ENCODE data around the gene PRIM2.
"Not testable (repeated sequence)": the region's sequence is repeated elsewhere in the genome, so short reads cannot be mapped to it uniquely, and the experiment has no call there.

PRIM2 gene

DNA sequence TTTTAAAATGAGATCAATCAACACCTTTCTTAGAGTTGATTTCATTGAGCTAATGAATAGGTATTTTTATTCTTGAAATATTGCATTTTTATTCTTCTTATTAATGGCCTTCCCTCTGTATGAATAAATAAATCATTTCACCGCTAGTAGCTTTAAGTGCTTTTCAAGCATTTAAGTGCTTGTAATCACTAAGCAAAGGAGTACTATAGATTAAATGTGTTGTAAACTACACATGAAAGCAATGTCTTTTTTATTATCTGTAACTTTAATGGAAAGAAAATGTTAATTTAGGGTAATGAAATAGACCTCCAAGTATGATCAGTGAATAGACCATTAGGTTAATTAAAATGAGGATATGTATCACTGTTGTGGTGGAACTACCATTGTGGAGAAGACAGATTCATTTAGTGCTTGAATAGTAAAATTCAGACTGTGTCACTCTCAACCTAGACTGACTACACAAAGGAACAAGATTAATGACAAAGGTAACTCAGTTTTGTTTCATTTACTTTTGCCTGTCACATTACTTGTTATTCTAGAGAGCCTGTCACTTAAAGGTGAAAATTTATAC lies 132.2 kb downstream of the PRIM2 start:
- not testable (repeated sequence) for DNase-seq

DNA sequence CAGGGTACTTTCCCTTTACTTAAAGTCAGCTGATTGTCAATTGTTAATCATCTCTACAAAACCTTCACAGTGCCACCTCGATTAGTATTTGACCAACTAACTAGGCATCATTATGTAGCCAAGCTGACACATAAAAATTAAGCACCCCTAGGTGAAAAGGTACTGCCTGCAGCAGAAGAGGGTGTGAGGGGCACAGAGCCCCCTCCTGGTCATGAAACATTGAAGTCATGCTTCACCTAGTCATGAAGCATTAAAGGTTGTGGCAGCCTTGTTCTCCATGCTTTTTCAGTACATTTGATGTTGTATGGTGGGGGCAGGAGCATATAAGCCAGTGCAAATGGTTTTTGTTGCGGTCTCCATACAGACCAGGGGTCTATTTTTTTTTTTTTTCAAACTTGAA lies 142.4 kb downstream of the PRIM2 start:
- DNase-seq, result not testable (repeated sequence)

DNA sequence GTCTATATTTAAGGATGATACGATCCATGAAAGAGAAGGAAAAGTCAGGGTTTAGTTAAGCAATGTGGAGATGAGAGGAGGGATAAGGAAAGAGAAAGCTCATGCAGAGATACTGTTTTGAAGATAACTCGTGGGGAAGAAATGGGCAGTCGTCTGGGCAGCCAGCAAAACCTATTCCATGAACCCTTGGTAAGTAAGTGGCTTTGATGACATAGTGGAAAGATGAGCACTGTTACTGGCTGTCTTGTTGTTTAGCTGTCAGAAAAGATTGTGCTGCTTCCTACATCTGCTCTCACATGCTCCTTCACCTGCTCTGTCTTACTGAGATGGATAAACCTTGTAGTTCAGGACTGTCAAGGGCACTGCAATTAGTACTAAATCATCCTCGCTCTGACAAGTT lies 143.6 kb downstream of the PRIM2 start:
- DNase-seq, result not testable (repeated sequence)

DNA sequence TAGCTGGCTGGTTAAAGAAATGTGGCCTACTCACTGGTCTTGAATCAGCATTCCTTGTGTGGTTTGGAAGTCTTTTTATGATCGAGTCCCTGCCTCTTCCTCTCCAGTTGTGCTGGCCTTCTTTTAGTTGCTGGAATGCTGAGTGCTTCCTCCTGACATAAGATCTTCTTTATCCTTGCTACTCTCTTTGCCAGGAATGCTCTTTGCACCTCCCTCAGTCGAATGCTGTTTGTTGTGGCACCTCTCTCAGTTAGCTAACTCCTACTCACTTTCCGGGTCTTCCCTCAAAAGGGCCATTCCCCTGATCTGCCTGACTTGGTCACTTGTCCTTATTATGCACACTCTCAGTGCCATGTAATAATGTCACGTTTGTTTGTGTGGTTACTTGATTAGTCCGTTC lies 146.4 kb downstream of the PRIM2 start:
- not testable (repeated sequence) for DNase-seq

DNA sequence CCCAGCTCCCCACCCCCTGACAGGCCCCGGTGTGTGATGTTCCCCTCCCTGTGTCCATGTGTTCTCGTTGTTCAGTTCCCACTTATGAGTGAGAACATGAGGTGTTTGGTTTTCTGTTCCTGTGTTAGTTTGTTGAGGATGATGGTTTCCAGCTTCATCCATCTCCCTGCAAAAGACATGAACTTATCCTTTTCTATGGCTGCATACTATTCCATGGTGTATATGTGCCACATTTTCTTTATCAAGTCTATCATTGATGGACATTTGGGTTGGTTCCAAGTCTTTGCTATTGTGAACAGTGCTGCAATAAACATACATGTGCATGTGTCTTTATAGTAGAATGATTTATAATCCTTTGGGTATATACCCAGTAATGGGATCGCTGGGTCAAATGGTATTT lies 148.5 kb downstream of the PRIM2 start:
- not testable (repeated sequence) for DNase-seq

DNA sequence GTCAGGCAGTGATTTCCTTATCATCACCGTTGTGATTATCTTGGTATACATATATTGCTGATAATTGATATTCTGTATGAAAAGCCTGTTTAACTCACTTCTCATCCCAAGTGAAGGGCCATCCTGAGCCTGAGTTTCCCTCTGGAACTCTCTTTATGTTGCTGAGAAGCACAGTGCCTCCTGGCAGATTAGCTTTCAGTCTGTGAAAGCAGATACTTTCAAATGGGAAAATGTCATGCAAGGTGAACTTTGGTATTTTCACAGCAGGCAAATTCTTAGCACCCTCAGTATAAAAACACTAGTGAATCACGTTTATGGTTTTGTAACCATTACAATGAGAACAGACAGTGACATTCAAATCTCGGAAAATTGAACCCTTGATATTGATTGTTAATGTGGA lies 151.6 kb downstream of the PRIM2 start:
- DNase-seq, result no peak

DNA sequence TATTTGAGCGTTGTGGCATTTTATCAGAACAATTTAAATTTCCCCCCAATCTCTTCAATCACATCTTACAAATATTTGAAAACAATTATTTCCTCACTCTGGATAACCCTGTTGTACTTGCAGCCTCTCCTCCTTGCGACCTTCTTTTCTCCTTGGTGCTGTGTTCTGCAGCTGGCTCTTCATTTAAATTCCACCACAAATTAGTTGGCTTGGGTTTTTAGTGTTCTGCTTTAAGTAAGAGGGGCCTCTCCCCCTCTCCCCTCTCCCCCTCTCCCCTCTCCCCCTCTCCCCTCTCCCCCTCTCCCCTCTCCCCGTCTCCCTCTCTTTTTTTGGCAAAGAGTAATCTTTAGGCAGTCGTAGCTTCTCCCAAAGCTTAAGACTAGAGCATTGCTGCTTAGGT lies 152.7 kb downstream of the PRIM2 start:
- DNase-seq, result not testable (repeated sequence)

DNA sequence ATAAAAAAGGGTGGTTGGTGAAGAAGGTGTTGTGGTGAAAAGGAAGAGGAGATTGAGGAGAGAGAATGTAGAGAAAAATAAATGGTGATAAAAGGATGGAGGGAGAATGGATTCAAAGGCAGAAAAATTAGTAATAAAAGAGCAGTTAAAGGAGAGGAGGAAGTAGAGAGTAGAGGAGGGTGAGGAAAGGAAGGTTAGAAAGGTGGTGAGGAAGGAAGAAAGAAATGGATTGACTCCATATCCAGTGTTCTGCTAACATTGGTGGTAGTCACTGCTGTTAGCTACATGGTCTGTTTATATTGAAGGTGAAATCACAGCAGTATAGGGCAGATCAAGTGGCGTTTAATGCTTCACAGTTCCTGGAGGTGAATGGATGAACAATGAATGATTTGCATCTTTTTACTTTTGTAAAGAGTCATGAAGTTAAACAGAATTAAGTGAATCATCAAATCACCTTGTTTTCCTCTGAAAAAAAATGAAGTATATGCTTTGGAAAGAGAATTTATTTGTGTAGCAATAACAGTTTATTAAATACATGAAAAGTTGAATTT lies 154.0 kb downstream of the PRIM2 start:
- not testable (repeated sequence) for DNase-seq

DNA sequence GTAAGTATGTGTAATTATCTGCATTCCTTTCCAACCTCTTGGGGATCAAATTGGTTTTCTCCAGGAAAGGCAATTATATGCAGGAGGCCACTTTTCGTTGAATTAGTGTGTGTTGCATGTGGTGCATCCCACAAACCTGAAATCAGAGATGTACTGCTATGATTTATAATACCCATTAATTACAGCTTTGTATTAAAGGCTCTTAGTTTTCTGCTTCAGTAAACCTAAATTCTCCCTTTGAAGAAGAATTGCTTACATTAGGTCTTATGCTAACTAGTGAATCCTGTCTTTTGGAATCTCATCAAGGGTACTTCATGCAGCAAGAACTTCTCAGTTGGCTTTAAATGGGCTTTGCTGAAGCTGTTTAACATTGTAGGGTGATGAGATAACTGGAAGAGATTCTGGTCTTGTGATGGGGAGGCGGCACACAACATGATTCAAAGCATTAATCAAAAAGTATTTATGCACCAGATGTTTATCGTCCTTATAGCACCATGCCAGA lies 155.5 kb downstream of the PRIM2 start:
- DNase-seq, result not testable (repeated sequence)

DNA sequence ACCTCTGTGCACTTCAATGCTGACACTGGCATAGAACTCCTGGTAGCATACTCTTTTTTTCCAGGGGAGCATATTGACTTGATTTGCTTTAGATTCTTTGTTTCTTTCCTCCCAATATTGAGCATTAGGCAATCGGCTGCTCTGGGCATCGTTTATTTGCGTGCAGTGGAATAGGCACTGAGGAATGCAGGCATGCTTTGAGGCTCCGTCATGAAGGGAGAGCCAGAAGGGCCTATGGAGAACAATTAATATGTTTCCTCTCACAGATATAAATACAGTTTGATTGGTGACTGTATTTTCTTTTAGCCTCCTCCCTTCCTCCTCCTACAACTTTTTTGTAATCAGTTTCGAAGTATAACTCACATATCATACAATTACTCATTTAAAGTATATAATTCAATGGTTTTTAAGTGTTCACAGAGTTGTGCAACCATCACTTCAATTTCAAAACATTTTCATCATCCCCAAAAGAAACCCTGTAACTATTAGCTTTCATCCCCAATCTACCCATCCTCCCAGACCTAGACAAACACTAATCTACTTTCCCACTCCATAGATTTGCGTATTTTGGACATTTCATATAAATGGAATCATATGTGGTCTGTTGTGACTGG lies 157.5 kb downstream of the PRIM2 start:
- DNase-seq, result not testable (repeated sequence)

DNA sequence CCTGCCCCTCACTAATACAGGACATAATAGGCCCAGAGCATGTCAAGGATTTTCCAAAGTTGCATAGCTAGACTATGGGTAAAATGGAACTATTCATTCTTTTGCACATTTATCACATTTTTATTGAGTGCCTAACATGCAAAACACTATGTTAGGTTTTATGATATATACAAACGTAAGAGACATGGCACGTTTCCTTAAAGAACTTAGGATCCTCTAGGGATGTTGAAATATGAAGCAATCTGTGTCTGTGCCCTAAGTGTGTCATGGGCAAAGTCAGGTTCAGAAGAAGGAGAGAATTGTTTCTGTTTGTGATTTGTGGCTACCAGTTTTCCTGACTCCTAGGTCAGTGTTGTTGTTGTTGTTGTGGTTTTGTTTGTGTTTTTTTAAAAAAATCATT lies 158.2 kb downstream of the PRIM2 start:
- DNase-seq, result not testable (repeated sequence)

DNA sequence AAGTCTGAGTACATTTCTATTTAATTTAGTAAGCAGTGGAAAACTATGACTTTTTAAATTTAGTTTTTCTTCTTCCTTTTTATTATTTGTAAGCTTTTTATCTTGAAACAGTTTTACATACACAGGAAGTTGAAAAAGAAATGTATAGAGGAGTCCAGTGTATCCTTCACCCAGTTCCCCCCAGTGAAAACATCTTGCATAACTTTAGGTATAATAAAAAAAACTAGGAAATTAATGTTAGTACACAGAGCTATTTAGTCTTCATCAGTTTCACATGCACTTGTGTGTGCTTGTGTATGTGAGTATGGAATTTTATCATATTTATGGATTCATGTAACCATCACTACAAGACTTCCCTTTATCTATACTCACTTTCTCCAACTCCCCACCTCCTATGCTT lies 162.8 kb downstream of the PRIM2 start:
- not testable (repeated sequence) for DNase-seq

DNA sequence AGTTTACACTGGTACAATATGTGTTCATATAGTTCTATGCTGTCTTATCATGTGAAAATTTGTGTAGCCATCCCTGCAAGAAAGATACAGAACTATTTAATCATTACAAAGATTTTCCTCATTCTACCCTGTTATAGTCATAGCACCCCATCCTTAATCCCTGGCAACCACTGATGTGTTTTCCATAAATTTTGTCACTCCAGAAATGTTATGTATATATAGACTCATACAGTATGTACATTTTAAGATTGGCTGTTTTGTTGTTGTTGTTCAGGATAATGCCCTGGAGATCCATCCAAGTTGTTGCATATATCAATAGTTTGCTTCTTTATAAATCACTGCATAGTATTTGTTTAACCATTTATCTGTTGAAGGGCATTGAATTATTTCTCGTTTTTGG lies 163.7 kb downstream of the PRIM2 start:
- DNase-seq, result not testable (repeated sequence)

DNA sequence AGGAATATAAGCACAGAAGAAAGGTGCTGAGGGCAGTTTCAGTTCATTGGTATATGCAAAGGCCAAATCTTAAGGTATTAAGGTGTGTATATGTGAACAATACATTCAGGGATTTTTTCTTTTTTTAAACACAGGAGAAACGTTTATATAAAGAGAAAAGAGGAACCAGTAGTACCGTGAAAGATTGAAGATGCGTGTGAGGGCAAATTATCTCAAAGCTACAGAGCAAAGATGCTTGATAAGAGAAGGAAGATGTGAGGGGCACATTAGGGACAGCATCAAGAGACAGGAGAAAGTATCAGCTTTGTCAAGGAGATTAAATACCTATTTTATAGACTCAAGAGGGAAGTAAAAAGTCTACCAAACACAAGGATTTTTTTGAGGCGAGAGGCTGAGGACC lies 165.0 kb downstream of the PRIM2 start:
- DNase-seq, result not testable (repeated sequence)

DNA sequence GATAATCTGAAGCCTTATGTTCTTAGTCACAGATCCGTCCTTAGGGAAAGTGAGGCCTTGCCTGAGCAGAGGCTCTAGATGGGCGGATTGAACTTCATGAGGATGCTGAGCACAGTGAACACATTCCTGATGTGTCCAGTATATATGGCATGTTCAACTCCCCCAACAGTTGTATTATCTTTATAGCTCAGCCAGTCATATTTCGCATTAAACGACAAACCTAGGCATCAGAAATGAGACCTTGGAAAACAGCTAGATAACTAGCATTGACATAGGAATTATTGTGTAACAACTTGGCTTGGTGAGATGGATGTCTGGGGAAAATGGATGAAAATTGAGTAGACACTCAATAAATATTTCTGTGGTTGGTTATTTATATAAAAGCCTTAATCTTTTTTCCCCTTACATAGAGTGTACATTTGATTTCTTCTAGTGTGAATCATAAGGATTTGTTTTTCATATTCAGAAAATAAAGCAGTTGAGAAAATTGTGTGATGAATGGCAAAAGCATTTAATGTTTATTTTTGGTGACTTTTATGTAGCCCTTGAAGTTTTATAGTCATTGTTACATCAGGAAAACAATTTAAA lies 169.2 kb downstream of the PRIM2 start:
- DNase-seq, result not testable (repeated sequence)

DNA sequence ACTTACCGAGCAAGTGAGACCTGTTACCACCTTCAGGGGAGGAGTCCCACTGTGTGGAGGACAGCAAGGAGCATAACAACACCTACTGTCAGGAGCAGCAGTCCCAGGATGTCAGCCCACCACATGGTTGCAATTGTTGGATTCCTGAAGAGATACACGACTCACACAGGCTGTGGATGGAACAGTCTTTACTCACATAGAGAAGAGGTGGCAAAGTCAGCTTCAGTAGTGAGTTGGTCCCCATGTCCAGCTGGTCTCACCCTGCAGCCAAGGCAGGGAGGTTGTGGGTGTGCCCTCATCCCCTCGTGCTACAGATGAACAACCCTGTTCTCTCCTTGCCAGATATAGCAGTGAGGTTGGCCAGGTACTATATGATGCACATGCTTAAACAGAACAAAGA lies 171.1 kb downstream of the PRIM2 start:
- DNase-seq, result not testable (repeated sequence)

DNA sequence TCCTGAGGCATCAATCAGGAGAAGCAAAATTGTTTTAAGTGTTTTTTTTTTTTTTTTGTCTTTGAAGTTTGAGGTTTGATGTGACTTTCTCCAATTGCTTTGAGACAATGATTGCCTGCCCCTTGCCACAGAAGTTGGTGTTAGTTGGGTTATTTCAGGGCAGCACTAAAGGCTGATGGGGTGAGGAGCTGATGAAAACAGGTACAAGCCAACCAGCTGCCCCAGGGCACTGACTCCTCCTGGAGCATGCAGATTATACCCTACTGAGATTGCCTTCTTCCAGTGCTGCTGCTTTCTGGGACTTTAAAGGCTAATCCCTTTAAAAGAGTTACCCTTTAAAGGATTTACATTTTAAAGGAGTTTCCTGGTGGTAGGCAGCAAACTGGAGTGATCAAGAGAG lies 172.5 kb downstream of the PRIM2 start:
- DNase-seq, result not testable (repeated sequence)

DNA sequence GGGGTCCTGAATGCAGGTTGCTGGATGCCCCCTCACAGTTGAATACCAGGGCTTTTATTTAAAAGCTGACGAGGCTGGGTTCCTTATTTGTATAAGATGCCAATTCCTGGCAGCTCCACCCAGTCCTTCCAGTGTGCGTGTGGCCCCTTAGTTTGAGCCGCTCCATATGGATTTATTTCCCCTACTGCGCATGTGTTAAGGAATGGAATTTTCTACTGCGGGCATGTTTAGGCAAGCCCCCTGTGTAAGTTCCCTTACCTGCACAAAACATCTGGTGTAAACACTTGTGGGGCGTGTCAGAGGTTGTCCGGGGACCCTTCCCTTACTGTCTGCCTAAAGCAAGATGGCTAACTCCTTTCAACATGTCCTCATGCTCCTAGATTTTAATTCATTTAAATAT lies 174.4 kb downstream of the PRIM2 start:
- DNase-seq, result not testable (repeated sequence)

DNA sequence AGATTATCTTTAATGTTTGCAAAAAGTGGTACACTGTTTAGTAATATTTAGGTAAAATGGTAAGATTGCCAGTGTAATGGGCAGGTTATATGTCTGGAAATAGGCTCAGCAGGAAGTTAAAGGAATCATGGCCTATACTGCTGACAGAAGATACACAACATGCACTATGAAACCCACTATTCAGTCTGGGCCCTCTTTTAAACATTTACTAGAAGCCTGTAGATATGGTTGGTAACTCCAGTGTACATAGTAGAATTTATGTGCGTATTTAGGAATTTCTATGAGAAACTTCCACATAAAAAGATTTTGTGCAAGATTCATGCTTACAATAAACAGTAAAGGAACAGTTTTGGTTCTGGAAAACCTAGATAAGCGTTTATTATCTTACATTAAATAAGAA lies 178.8 kb downstream of the PRIM2 start:
- not testable (repeated sequence) for DNase-seq

DNA sequence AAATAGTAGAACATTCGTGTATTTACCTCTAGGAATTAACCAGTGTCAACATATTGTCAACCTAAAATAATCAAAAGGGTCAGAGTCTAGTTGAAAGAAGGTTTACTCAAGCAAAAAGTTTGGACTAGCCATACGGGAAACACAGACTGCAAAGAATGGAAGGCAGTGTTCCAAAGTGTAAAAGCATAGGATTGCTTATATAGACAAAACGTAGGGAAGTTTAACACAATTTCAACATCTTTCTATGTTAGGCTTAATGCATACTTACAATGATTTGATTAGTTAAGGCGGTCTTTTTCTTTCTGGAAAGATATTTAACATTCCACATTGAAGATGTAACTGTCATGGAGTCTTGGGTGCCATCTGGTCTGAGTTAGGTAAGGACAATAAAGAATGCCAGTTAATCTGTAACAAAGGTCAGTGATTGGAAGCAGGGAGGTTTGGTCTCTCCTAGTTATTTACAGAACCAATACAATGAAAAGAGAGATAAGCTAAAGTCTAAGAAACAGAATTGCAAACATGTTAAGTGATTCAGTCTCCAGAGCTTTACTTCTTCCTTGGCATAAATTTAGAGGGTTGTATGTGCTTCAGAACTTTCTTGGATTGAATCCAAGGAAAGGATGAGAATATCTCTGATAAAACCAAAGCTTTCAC lies 183.1 kb downstream of the PRIM2 start:
- DNase-seq, result not testable (repeated sequence)

DNA sequence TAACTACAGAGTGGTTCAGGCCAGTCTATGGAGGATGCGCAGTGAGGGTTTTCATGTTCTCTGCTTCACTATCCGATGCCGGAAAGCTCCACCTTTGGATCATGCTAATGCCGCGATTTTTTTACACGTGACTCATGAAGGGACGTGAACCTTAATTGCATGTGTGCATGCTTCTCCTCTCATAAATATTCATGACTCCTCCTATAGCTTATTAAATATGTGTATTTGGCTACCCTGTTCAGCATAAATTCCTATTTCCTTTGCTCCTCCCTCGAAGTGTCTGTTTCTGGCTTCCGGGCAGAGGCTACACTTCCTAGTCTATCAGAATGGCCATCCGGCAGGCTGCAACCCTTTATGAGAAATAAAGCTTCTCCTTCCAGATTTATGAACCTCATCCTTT lies 185.0 kb downstream of the PRIM2 start:
- not testable (repeated sequence) for DNase-seq

DNA sequence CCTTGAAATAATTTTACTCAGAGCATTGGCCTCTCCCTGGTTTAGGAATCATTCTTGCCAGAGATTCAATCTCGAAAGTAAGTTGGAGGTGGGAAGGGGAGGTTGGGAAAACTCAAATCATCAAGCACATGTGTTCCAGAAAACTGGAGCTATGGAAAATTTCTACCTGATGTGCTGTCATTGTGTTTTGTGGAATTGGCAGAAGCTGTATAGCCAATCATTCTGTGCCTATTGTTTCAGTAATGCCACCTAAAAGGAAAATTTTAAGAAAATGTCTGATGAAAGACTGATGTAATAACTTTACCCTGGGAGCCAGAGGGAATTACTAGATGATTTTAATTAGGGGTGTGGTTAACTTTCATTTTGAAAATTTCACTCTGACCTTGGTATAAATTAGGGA lies 187.8 kb downstream of the PRIM2 start:
- DNase-seq, result not testable (repeated sequence)

DNA sequence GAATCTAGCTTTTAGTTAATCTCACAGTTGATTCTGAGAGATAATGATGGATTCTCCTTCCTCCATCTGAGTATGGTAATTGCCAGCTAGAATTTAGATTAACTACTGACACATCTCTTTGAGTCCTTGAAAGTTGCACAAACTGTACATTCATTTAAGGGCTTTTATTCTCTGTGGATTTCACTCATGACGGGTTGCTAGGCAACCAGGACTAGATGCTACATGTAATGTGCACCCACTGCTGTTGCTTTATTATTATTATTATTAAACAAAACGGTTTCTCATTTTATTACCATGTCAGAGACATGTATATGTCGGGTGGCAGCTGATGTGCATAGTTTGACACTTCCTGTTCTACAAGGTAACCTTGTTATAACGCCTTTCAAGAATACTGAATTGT lies 193.0 kb downstream of the PRIM2 start:
- DNase-seq, result not testable (repeated sequence)

All from NCI-H2081 treated with DMSO at 0.1 percent for 48 hours (cell line).